Activated naive CD4-positive, alpha-beta T cell (primary cell): Measurements from ENCODE around the gene ADGRG7.
"Not testable (repeated sequence)": the region's sequence is repeated elsewhere in the genome, so short reads cannot be mapped to it uniquely, and the experiment has no call there.

Source experiments
- DNase-seq, 4 experiments: peaks; one replicate each; lab custom pipeline; 2025; lab: John Stamatoyannopoulos, UW

ADGRG7 gene

GRCh38 chr3:100609305-100609704 is at the start of gene ADGRG7:
ADGRG7 (plus strand) TSS chr3:100609601; CDS start chr3:100609857, 256 bp downstream.
- DNase-seq: no peak

DNA sequence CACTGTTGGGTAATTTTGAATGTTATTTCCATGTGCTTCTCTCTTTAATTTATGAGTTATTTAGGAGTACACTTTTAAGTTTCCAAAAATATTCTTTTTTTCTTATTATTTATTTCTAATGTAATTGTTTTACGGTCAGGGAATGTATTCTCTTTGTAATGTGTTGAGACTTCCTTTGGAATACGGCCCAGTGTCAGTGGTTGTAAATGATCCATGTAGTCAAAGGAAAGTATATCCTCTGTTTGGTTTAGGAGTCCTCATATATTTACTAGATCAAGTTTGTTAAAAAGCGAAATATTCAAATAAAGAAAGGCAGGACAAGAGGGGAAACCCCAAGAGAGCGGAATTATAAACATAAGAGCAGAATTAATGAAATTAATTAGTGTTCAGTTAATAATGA is 49.0 kb upstream of the ADGRG7 start:
- DNase-seq: no peak

DNA sequence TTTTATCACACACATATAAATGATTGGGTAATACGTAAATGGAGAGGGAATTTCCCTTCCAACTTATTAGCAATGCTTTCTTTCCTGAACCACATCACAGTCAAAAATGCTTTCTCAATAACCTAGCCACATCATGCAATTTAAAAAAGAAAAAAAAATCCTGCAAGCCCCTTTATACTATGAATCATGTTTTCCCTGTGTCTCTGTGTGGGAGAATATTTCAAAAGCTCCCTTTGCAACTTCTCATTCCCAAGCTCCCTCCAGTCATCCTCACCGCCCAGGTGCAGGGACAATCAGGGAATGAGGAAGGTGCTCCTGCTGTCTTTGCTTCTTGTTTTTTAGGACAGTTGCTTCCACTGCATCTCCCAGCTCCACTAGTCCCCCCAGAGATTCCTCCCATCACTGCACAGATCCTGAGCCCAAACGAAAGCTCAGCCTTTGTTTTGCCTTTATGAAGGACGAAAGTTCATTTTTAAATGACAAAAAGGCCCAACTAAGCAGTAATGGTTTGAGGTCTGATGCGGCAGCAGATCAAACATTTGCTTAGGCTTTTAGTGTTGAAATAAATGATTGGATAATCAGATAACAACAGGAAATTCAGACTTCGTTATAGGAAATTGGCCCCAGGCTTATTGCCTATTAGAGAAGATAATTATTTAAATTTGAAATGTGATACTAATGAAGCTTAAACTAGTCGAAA is 47.8 kb upstream of the ADGRG7 start:
- DNase-seq: no peak

DNA sequence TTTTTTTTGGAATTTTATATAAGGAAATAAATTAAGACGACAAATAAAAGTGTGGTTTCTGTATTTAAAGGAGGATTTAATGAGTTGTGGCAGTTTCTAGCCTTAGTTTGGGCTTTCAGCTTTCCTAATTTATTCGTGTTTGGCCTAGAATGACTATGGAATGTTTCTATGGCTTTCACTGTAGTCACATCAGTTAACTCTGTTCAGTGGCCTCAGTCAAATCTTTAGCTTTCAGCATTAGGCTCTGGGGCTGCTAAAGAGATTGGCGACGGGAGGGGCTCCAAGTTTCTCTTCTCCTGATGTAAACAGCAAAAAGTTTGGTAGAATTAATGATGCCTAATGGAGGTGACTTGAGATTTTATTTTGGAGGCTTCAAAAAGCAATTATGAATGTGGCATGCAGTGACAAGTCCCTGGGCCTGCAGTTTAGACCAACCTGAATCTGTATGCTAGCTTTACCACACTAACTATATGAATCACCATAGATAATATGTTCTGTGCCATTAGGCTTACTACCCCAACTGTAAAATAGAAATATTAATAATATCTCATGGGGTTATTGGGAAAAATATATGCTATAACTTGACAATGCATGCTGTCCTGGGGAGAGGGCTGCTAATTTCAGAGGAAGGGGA is 47.1 kb upstream of the ADGRG7 start:
- DNase-seq: no peak

DNA sequence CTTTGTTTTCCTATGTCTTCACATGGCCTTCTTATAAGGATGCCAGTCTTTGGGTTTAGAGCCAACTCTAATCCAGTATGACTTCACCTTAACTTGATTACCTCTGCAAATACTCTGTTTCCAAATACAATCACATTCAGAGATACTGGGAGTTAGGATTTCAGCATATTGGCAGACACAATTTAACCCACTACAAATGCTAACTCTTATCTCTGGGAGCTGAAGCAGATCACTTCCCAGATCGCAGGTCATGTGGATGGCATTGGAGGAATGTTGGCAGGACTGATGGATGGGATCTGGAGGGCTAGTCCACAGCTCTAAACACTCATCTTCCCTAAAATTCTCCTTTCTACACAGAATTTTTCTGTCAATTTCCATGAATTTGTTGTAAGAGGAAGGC is 46.2 kb upstream of the ADGRG7 start:
- DNase-seq: no peak

DNA sequence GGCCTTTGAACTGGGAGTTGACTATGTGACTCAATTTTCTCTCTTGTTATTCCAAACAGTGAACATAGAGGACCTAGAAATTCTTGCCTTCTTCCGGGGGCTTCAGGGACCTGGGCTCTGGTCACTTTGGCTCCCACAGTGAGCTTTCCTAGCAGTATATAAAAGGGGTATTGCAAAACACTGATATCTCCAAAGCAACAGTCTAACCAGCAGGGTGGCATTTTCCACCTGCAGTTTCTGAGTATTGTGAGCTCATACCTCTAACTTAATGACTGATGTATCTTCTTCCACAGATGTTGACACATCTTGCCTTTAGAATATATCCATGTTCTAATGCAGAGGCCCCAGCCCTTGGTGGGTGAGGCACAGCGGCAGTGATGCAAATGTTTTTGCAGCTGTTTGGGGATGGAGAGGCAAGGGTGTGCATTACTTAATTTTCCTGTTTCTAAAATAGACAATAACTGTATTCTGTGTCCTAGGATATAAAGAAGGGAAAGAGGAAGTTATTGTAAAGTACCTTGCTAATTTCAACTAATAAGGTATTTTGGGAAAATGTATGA is 45.7 kb upstream of the ADGRG7 start:
- no peak for DNase-seq

GRCh38 chr3:100570811-100571210 is 38.6 kb upstream of the ADGRG7 start:
- no peak for DNase-seq

DNA sequence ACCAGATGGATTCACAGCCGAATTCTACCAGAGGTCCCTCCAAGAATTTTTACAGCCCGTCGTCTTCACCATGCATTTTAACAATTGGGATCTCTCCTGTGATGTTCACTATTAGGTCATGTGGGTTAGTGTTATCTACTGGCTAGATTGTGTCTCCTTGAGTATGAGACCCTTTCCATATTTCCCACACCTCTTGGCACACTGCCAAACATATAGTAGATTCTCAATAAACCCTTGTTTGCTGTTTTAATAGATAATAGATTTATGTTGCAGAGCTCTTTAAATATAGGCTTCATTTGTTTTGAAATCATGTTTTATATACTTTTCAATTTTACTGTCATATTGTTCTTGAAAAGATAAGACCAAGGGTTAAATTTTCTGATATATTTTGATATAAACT is 34.9 kb upstream of the ADGRG7 start:
- no peak for DNase-seq

DNA sequence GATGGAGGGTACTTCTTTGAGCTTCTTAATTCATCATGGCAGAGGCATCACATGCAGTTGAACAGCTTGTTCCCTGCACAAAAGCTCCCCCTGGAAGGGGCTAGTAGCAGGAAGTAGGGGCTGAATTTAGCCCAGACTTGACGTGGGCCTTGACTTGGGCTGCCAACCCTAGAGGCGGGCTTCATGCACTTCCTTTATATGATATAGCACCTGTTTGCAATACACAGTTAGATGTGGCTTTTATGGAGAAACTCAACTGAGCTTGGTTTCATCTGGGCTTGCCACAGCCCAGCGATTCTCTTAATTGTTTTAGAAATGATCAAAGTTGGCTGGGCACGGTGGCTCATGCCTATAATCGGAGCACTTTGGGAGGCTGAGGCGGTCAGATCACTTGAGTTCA is 33.7 kb upstream of the ADGRG7 start:
- DNase-seq: no peak

DNA sequence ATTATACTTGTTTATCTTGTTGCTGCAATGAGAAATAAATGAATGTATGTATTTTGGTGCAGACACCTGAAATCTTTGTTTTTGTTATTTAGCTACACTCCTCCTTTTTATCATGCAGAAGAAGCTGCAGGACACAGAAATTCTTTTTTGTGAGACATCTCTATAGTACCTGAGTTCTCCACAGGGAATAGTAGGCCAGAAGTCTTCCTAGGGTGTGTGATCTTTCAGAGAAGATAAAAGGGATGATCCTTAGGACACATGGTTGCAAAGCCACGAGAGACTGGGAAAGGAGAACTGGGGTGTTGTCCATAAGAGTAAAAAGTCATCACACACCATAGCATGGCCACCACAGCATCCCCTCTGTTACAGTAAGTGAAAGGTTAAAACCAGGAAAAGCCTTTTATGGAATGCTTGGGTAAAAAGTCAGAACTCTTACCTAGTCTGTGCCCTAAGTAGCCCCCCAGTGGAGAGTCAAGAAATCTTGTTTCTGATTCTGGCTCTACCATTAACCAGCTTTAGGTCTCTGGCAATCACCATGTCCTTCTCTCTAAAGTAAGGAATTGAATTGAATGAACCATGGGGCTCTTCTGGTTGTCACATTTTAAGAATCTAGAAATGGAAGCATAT is 31.9 kb upstream of the ADGRG7 start:
- no peak for DNase-seq

GRCh38 chr3:100578646-100579045 is 30.8 kb upstream of the ADGRG7 start:
- DNase-seq: no peak

GRCh38 chr3:100580147-100580546 is 29.3 kb upstream of the ADGRG7 start:
- no peak for DNase-seq

DNA sequence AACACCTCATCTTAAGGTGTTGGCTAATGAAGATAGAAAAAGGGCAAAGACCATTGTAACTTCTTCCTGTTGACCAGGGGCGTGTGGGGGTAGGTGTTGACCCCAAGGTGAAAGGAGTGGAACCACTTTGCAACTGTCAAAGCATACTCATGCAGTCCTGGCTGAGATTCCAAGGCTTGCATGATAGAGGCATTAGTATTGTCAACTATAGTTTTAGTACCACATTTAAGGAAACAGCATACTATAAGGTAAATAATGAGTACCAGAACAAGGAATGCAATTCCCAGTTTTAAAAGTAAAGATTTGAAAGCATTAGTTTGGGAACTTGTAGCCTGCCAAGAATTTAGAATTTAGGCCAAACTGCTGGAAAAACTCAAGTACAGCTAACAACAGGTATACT is 27.8 kb upstream of the ADGRG7 start:
- no peak for DNase-seq

- DNase-seq: not testable (repeated sequence)
These were observed 27.2 kb upstream of the ADGRG7 start for GRCh38 chr3:100582157-100582556.

GRCh38 chr3:100584101-100584660 is 25.2 kb upstream of the ADGRG7 start:
- no peak for DNase-seq

GRCh38 chr3:100586832-100587231 is 22.6 kb upstream of the ADGRG7 start:
- DNase-seq: no peak

GRCh38 chr3:100588251-100588650 is 21.1 kb upstream of the ADGRG7 start:
- no peak for DNase-seq

DNA sequence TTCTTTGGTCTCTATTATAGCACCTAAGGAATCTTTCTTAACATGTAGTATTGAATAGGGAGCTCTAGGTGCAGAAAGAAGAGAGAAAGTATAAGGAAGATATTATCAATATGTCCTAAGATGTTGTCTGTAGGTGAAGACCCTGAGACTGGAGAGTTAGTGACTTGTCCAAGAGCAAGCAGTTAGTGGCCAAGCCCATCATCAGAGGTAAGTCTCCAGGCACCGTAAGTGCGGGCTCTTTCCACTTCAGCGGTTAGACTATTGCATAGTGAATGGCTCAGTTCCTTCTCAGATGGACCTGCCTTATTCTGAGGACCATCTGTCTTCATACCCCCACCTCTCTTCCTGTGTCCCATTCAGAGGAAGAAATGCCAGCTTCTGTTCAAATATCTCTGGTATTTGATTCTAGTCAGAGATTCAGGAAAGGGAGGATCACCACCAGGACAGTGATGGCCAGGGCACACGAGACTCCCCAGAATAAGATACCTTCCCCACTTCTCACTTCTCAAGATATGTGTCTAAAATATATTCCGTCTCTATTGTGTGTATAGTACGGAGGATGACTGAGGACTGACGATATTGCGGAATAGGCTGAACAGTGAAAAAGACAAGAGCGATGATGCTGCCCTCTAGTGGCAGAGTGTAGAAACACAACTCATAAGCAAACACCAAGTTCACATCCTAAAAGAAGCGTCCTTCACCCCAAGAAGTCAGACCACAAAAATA is 19.1 kb upstream of the ADGRG7 start:
- peak in 3 of 4 experiments; percentile 2 to 25 (median 3) for DNase-seq

GRCh38 chr3:100590840-100591147 is 18.6 kb upstream of the ADGRG7 start:
- no peak for DNase-seq

DNA sequence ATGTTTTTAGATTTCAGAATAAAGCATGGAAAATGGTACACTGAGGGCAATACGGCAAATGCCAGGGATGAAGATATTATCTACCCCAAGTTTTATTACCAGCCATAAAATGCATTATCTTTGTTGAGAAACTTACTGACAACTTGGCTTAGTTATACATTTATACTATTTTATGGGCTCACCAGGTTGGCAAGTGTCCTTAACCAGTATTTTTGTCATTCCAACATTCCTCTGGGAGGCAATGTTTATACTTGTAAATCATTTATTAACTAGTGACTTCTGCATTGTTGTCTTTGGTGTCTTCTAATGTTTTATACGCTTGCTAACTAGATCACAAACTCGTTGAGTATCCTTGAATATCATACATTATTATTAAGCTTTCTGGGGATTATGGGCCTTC is 18.0 kb upstream of the ADGRG7 start:
- no peak for DNase-seq

GRCh38 chr3:100600181-100601042 is 9.0 kb upstream of the ADGRG7 start:
- DNase-seq: no peak
